ENCODE results near the gene CDKN2A. TPM values are rescaled to one million over a fixed set of nuclear protein-coding genes. Genes with fewer than 3 reads are reported as not detected.

Gene CDKN2A
- total RNA-seq, 1 experiment from 2014 or later = 282 TPM

DNA sequence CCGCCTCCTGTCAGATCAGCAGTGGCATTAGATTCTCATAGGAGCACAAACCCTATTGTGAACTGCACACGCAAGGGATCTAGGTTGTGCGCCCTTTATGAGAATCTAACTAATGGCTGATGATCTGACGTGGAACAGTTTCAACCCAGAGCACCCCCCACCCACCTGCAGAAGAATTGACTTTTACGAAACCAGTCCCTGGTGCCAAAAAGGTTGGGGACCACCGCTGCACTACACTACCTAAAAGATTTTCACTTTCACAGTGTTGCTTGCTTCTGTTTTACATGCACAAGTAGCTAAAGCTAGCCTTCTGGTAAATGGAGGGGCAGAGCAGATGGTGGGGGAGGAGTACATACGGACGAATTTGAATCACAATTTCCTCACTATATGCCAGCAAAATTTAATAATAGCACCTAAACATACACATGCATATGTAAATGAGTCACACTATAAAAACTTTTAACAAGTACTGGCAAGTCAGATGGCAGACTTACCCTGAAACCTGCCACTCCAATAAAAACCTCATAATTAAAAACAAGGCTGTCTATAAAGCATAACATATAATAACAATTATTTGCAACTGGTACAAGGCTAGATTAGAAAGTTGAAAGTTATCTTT lies 38.9 kb upstream of the CDKN2A start:
- BruUV-seq (replicated peaks) = no TSS peak
- no peak for DNase-seq
- H3F3A ChIP-seq (ENCODE audit: insufficient read depth, low read depth) = peaks cover 14% of the 10 kb centered on the region; the same call in 1 of the 2 replicates
- no peak overlapping the region for H3K4me3 ChIP-seq
- H3K79me2 ChIP-seq (ENCODE audit: low read depth) = no peaks in the 10 kb centered on the region
- no peaks in the 10 kb centered on the region for H3K27me3 ChIP-seq (ENCODE audit: insufficient read depth, low read depth)
- intact Hi-C loops (cut with micrococcal nuclease; ENCODE audit: unreplicated experiment) = no loop called here
- no peak for TF ChIP-seq EZH2 (IDR thresholded peaks at IDR 0.05; ENCODE audit: low read depth)
- TF ChIP-seq, protein P1, sequence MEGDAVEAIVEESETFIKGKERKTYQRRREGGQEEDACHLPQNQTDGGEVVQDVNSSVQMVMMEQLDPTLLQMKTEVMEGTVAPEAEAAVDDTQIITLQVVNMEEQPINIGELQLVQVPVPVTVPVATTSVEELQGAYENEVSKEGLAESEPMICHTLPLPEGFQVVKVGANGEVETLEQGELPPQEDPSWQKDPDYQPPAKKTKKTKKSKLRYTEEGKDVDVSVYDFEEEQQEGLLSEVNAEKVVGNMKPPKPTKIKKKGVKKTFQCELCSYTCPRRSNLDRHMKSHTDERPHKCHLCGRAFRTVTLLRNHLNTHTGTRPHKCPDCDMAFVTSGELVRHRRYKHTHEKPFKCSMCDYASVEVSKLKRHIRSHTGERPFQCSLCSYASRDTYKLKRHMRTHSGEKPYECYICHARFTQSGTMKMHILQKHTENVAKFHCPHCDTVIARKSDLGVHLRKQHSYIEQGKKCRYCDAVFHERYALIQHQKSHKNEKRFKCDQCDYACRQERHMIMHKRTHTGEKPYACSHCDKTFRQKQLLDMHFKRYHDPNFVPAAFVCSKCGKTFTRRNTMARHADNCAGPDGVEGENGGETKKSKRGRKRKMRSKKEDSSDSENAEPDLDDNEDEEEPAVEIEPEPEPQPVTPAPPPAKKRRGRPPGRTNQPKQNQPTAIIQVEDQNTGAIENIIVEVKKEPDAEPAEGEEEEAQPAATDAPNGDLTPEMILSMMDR (conservative IDR thresholded peaks at IDR 0.05) = no peak
- ChIA-PET POLR2A (ENCODE audit: unreplicated experiment) (no interaction called here), CTCF (no interaction called here)
- no peaks in the 10 kb centered on the region for H3K9me2 ChIP-seq (ENCODE audit: insufficient read depth)
- H3K9me3 ChIP-seq (ENCODE audit: insufficient read depth, low read depth) = 0 out of 2 replicates have a peak, but pooled peaks cover 4% of the 10 kb centered on the region
- H2AFZ ChIP-seq = no peak overlapping the region
- H3K36me3 ChIP-seq (ENCODE audit: low read depth) = peaks cover 5% of the 10 kb centered on the region
- H3K4me2 ChIP-seq = no peak overlapping the region
- peaks cover 24% of the 10 kb centered on the region for H3K4me1 ChIP-seq (replicated peaks; ENCODE audit: insufficient read depth)
- H3K27ac ChIP-seq = no peak overlapping the region
- no peaks in the 10 kb centered on the region for H4K20me1 ChIP-seq (ENCODE audit: insufficient read depth)

DNA sequence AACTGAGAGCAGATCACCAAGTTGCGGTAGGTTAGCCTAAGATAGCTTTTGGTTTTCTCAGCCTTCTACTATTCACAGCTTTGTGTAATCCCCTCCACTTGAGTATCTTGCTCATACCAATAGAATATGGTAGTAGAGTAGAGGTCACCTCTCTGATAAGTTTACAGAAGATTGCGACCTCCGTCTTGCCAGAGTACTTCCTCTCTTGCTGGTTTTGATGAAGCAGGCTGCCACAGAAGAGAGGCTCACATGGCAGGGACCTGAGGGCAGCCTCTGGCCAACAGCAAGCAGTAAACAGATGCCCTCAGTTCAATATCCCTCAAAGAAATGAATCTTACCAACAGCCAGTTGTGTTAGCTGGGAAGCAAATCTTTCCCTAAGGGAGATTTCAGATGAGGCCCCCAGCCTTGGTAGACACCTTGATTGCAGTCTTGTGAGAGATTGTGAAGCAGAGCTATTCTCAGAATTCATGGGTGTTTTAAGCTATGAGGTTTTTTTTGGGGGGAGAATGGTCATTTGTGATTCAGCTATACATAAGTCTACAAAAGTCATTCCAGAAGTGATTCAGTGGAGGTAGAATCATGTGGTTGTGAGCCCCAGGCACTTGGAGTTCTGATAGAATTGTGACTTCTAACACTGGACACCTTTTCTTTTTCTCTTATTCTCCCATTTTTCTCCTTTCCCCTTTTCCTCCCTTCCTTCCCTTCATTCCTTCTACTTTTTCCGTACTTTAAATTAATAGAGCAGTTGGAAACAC lies 37.6 kb upstream of the CDKN2A start:
- no peak for DNase-seq
- H3K4me1 ChIP-seq (replicated peaks; ENCODE audit: insufficient read depth) = peaks cover 15% of the 10 kb centered on the region
- H4K20me1 ChIP-seq (ENCODE audit: insufficient read depth) = no peaks in the 10 kb centered on the region
- intact Hi-C loops (cut with micrococcal nuclease; ENCODE audit: unreplicated experiment) = no loop called here
- peaks cover 5% of the 10 kb centered on the region; the same call in 1 of the 2 replicates for H3F3A ChIP-seq (ENCODE audit: insufficient read depth, low read depth)
- ChIA-PET CTCF (no interaction called here), POLR2A (ENCODE audit: unreplicated experiment) (no interaction called here)
- H3K27ac ChIP-seq = no peak overlapping the region
- H3K27me3 ChIP-seq (ENCODE audit: insufficient read depth, low read depth) = no peaks in the 10 kb centered on the region
- TF ChIP-seq, protein P1 (conservative IDR thresholded peaks at IDR 0.05) = no peak
- TF ChIP-seq EZH2 (IDR thresholded peaks at IDR 0.05; ENCODE audit: low read depth) = no peak
- H3K9me2 ChIP-seq (ENCODE audit: insufficient read depth) = no peaks in the 10 kb centered on the region
- peaks cover 5% of the 10 kb centered on the region for H3K36me3 ChIP-seq (ENCODE audit: low read depth)
- no peak overlapping the region for H3K4me2 ChIP-seq
- H2AFZ ChIP-seq = no peak overlapping the region
- H3K4me3 ChIP-seq = no peak overlapping the region
- 0 out of 2 replicates have a peak, but pooled peaks cover 4% of the 10 kb centered on the region for H3K9me3 ChIP-seq (ENCODE audit: insufficient read depth, low read depth)
- no TSS peak for BruUV-seq (replicated peaks)
- H3K79me2 ChIP-seq (ENCODE audit: low read depth) = no peaks in the 10 kb centered on the region

DNA sequence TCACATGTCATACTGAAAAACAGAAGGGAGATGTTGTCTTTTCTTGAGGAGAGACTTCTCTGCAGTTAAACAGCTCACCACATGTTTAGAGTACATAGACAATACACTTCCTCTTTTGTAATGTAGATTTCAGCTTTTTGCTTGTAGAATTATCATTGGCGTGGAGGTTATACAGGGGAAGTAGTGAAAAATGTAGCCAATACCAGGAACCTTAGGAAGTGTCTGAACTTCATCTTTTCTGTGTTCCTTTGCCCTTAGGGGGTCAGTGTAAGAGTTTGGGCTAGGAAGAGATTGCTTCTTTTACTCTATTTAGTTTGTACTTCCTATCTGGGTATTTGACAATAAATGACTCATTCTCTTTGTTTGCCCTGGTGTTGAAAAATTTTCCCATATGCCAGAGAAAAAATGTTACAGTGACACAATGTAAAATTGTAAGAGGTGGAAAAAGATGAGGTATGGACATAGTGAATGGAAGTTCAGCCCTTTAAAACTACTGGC lies 36.0 kb upstream of the CDKN2A start:
- TF ChIP-seq EZH2 (IDR thresholded peaks at IDR 0.05; ENCODE audit: low read depth) = no peak
- TF ChIP-seq, protein P1 (conservative IDR thresholded peaks at IDR 0.05) = no peak
- POLR2A ChIA-PET (ENCODE audit: unreplicated experiment) = interaction anchor here (0.6 kb wide), 1 partner anchor 89 kb away, joined by 3 read pairs; no protein-coding TSS in a partner anchor
- Histone ChIP-seq H3K4me1 (replicated peaks; ENCODE audit: insufficient read depth) (peaks cover 15% of the 10 kb centered on the region), H3K4me3 (0 out of 2 replicates have a peak overlapping the region, but pooled peaks have one; percentile 11), H3K27ac (peak overlapping the region; percentile 74), H3K9me2 (ENCODE audit: insufficient read depth) (no peaks in the 10 kb centered on the region), H3F3A (ENCODE audit: insufficient read depth, low read depth) (peaks cover 5% of the 10 kb centered on the region; the same call in 1 of the 2 replicates), H3K36me3 (ENCODE audit: low read depth) (peaks cover 5% of the 10 kb centered on the region), H4K20me1 (ENCODE audit: insufficient read depth) (no peaks in the 10 kb centered on the region), H3K4me2 (peak overlapping the region; percentile 51), H3K9me3 (ENCODE audit: insufficient read depth, low read depth) (0 out of 2 replicates have a peak, but pooled peaks cover 4% of the 10 kb centered on the region), H3K27me3 (ENCODE audit: insufficient read depth, low read depth) (no peaks in the 10 kb centered on the region), H3K79me2 (ENCODE audit: low read depth) (no peaks in the 10 kb centered on the region), H2AFZ (no peak overlapping the region)
- no TSS peak for BruUV-seq (replicated peaks)
- peak; percentile 3 to 81 for DNase-seq
- intact Hi-C loops (cut with micrococcal nuclease; ENCODE audit: unreplicated experiment) = no loop called here
- CTCF ChIA-PET = interaction anchor here (0.6 kb wide), 1 partner anchor 209 kb away, joined by 3 read pairs; no protein-coding TSS in a partner anchor
